ENCODE results near the gene CLEC4D.
"Not testable (repeated sequence)": the region's sequence is repeated elsewhere in the genome, so short reads cannot be mapped to it uniquely, and the experiment has no call there.

The CLEC4D gene

DNA sequence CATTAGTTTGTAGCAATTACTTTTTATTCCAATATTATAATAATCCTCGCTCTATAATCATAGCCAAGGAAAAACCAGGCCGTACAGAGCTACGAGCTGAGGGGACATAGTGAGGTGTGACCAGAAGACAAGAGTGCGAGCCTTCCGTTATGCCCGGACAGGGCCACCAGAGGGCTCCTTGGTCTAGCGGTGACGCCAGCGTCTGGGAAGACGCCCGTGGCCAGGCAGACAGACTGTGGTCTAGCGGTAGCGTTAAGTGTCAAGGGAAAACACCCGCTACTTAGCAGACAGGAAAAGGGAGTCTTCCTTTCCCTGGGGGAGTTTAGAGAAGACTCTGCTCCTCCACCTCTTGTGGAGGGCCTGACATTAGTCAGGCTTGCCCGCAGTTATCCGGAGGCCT lies 24.5 kb downstream of the CLEC4D start:
- not testable (repeated sequence) for DNase-seq

DNA sequence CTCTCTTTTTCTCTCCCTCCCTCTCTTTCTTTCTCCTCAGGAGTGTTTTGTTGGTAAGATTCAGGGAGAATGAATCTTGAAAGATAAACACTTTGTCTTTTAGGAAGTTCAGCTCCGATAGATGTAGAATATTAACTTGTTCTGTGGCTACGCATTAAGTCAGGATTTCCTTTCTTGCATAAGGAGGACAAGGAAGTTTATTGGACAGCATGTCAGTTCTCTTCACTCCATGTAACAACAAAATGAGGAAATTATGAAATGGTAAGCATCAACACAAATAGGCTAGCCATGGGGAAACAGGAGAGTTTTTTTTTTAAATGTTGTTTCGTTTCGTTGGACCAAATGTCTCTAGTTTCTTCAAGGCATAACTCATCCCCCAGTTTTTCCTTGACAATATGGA lies 27.5 kb downstream of the CLEC4D start, which contains the start of gene CLEC4E:
Gene CLEC4E, minus strand, starts transcription at position 75 of the 400 bp plus-strand sequence. CDS start 108 bp downstream, outside the sequence.
- DNase-seq: not testable (repeated sequence)

DNA sequence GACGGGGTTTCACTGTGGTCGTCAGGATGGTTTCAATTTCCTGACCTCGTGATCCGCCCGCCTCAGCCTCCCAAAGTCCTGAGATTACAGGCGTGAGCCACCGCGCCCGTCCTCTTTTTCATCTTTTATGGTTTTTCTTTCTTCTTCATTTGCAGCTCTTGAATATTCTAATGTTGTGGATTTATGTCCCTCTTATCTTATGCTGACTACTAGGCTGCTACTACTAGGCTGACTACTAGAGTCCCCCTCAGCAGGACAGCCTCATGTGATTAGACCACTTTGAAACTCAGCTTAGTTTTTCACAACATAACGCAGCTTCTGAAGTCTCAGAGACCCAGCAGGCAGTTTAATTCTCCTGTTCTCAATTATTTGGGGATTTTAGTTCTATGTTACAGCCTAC lies 28.3 kb downstream of the CLEC4D start:
- DNase-seq: no peak

DNA sequence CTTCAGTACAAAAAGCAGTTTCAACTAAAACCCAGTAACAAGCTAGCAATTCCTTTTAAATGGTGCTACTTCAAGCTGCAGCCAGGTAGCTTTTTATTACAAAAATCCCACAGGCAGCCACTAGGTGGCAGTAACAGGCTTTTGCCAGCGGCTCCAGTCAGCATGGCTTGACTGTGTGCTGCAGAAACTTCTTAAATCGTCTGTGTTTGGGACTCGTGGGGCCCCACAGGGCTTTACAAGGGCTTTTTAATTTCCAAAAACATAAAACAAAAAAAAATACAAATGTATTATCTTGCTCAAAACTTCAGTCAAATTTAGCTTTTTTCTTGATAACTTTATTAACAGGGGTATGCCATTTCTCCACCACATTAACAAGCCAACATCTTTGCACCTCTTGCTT lies 31.0 kb downstream of the CLEC4D start:
- peak; percentile 83 for DNase-seq

DNA sequence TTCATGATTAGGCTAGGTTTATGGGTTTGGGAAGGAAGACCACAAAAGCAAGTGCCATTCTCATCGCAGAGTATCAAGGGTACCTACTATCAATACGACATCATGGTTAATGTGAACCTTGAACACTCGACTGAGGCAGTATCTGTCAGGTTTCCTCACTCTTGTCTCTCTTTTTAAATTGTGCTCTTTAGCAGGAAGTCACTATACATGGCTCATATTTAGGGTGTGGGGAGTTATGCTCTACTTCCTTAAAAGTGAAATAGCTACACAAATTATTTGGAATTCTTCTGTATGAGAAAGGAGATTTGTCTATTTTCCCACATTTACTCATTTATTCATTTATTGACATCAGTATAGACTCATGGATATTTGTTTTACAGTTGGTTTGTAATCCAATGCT lies 33.3 kb downstream of the CLEC4D start:
- DNase-seq: no peak

DNA sequence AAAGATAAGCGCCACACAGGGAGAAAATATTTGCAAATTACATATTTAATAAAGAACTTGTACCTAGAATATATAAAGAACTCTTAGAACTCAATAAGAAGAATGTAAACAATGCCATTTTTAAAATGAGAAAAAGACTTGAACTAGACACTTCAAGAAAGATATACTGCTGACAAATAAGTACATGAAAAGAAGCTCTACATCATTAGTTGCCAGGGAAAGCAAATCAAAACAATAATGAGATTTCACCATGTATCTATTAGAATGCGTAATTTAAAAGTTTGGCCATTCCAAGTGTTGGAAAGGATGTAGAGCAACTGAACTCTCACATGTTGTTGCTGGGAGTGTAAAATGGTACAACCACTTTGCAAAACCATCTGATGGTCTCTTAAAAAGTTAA lies 34.3 kb downstream of the CLEC4D start:
- no peak for DNase-seq

DNA sequence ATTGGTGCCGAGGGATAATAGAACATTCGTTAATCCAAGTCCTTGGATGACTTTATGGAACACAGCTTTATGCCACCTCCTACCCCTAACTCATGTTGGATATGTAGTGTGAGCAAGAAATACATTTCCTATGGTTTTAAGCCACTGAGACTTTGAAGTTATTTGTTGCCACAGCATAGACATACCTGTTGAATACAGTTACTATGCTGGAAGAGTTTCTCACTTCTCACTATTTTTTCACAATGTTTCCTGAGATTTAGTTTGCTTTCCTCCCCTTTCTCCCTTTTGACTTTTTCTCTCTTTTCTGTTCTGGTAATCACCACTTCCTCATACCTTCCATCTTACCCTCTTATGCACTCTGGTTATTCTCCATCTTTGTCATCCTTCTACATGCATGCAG lies 34.9 kb downstream of the CLEC4D start:
- no peak for DNase-seq

DNA sequence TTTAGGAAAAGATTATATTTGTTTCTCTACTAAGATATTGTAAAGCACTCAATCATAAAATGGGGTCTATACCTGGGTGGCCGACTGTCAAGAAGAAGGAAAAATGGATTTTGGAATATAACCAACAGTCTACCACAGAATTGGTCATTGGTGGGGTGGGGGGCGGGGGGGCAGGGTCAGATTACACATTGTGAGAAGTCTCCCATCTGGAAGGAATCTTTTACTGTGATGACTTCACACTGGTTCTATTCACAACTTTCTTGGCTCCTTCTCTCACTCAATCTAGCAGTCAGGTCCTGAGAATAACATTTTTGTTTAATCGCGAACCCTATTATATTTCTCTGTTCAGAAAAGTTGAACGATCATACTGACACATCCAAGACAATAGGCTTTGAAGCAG lies 36.1 kb downstream of the CLEC4D start:
- no peak for DNase-seq

DNA sequence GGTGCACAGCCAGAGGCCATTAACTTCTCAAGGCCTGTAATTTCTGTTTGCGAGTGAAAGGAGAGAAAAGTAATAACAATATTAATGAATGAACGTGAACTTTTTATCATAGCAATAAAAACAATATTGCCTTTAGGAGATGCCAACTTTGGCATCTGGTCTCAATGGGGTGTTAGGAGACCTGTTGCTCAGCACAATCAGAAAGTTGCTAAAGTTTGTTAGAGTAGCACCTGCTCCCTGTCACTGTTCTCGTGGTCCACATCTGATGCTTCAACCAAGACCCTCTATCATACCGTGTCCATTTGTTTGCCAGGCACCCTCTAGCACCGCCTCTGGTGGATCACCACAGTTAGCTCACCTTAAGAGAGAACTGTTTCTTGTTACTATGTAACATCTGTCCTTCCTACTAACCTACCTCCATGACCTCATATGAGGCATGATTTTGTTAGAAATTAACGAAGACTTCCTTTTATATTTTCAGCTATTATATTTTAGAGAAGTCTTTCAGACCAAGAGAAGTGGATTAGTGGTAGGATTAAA lies 39.9 kb downstream of the CLEC4D start:
- no peak for DNase-seq

DNA sequence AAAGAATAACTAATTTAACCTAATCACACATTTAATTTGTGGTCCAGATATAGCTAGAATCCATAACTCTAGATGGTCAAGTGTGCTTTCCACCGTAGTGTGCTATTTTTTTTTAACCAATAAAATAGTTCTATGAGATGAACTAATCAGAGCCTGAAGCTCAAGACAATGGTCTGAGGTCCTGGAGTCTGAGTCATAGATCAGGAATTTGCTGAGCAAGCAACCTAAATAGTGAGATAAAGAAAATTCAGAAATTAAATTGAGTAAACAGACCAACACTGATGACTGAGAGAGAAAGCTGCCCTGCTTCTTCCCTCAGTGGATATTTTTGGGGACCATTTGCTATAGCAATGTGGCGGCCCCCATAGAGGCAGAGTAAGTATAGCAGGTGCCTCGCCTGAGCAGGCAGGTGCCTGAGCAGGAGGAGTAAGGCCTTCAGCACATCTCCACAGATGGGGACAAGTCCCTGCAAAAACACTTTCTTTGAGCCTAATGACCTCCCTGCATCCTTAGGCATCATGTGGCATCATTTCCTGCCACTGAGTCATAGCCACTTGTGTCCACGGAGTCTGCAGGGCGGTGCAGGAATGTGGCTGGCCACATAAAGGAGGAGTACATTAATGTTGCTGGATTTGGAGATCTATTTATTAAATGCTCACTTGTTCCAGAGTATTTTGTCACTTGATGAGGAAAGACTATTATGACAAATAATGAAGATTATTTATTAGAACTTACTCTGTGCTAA lies 41.3 kb downstream of the CLEC4D start:
- DNase-seq: no peak

DNA sequence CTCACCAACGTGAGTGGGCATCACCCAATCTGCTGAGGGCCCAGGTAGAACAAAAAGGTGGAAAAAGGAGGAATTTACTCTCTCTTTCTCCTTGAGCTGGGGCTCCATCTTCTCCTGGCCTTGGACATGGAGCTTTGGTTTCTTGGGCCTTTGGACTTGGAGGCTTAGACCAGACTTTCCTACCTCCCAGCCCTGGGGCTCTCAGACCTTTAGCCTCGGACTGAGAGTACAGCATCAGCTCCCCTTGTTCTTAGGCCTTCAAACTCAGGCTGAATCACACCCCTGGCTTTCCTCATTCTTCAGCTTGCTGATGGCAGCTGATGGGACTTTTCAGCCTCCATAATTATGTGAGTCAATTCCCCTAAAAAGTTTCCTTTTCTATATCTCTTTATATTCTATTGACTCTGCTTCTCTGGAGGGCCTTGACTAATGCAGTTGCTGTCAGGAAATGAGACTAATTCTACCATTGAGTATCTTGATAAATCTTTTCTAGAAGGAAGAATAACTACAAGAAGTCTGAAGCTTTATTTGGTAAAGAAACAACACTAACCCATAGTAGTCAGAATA lies 43.3 kb downstream of the CLEC4D start:
- DNase-seq: no peak

DNA sequence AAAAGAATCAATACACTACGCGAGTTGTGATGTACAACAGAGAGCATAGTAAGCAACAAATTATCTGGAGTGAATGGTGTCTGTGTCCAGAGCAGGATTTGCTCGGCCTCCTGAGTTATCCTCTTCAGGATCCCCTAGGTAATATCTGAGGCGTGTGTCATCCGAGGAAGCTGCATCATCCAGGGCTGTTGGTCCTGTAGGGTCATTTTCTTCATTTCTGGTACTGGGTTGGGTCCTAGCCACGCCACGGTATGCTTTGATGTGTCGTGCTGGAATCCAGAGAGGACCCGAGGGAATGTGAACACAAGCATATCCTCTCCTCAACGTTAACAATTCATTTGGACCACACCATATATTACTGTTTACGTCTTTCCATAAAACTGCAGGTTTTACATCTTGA lies 46.4 kb downstream of the CLEC4D start:
- no peak for DNase-seq

DNA sequence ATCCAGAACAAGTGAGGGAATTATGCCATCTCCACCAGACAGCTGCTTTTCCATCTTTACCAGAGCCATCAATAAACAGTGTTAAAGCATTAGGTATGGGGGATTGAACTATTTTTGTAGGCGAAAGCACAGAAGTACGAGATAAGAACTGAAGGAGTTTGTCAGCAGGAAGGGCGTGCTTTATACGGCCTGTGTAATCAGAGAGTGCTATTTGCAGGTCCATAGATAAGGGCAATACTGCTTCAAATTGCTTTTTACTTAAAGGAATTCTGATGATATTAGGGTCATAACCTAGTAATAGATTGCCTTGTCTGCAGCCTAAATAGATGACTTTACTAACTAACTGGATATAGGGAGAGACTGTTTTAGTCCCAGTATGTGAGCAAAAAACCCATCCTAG lies 47.7 kb downstream of the CLEC4D start:
- DNase-seq: no peak

DNA sequence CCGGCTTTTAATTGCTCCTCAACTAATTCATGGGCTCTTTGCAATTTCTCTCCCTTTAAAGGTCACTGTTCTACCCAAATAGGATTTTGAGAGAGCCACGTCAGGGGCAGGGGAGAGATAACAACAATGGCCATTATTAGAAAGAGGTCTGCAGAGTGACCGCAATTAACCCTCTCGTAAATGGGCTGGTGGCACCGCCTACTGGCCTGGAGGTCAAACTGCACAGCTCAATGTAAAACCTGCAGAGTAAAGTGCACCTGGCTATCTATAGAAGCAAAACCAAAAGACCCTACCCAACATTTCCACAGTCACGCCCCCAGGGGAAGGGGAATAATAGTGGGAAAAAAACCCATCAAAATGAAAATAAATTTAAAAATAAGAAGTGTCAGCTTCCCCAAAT lies 49.0 kb downstream of the CLEC4D start:
- DNase-seq: peak; percentile 39

DNA sequence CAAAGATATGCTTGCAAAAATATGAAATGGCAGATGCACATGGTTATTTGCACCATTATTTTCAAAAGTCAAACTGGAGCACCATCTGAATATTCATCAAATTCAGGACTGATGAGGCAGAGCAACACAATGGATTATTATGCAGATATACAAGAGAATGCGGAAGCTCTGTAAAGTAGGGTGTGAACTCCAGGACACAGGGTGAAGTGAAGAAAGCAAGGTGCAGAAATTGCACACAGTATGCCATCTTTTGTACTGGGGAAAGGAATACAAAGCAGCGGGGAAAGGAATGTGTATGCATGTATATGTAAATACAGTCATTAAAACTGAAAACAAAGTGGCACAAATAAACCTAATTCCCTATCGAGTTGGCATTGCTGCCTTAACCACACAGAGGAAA lies 50.1 kb downstream of the CLEC4D start:
- DNase-seq: no peak

DNA sequence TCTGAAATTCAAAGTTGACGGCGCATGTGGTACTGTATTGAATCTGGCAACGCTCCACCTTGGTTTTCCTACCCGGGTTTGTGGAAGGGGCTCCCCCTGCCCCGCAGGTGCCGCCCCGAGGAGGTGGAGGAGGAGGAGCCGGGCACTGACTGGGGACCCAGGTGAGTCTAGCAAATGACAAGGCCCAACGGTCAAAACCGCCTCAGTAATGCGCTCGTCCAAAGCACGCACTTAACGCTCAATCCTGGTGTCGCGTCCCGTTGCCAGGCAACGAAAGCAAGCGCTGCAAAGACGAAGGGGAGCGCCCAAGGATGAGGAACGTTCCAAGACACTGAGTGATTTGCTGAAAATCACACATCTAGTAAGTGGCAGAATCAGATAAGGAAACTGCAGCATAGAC lies 51.4 kb downstream of the CLEC4D start:
- DNase-seq: no peak

DNA sequence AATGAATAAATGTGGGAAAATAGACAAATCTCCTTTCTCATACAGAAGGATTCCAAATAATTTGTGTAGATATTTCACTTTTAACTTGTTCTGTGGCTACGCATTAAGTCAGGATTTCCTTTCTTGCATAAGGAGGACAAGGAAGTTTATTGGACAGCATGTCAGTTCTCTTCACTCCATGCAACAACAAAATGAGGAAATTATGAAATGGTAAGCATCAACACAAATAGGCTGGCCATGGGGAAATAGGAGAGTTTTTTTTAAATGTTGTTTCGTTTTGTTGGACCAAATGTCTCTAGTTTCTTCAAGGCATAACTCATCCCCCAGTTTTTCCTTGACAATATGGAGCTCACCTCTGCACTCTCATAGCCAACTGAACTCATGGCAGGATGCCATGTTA lies 52.7 kb downstream of the CLEC4D start:
- not testable (repeated sequence) for DNase-seq

DNA sequence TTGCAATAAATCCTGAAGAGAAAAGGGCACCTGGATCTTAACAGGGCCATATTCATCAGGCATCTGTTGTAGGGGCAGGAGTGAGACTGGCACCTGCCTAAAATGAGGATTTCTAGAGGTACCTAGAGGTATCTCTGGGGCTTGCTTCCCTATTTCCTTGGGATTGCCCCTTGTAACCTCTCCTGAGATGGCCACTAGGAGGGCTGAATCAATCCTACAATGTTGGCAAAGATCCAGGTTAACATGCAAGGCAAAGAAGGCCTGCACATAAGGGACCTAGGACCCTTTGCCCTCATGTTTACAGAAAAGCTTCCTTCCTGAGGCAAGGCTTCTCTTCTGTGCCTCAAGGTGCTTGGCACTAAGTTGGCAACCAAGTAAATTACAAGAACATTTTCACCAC lies 53.2 kb downstream of the CLEC4D start:
- DNase-seq: no peak

Measured in NCI-H2171 treated with DMSO at 0.1 percent for 48 hours (cell line).